B cell (primary cell): ENCODE results near the gene SALL1. TPM values are rescaled to one million over a fixed set of nuclear protein-coding genes. Genes with fewer than 3 reads are reported as not detected.

ENCODE experiments used
- ATAC-seq: fragments of 200-7000 bp; cut with Tn5 transposase; one replicate; pipeline ENCODE4 v1.10.0; 2021; ENCODE audit warnings: low read depth, mild to moderate bottlenecking, moderate number of reproducible peaks, moderate library complexity
- CTCF ChIA-PET: fragments of 350-600 bp; sonication (Branson Sonifier 250); formaldehyde crosslinking; loops from one replicate; lab custom pipeline; 2021; ENCODE audit warnings: antibody characterized with exemption, inconsistent platforms; lab: Charles Lee
- POLR2A ChIA-PET: fragments of 350-600 bp; sonication (Branson Sonifier 250); formaldehyde crosslinking; loops from one replicate; lab custom pipeline; 2021; ENCODE audit warnings: antibody characterized with exemption; lab: Charles Lee
- DNase-seq: peaks from one replicate; pipeline ENCODE4 v3.0.0; 2013
- H2AFZ ChIP-seq: 2 replicates; pipeline ENCODE4 v1.6.1; 2012; ENCODE audit warnings: mild to moderate bottlenecking, low read depth, low read length; ENCODE audit not compliant: insufficient read depth, poor library complexity, severe bottlenecking
- H3K27ac ChIP-seq, 2 donors: 1 replicate in 1 of 2; 2 replicates in 1 of 2; pipeline ENCODE4 v1.5.1; 2012 to 2013; ENCODE audit warnings: low read length in 2 of 2, mild to moderate bottlenecking in 2 of 2, moderate library complexity in 1 of 2
- H3K27me3 ChIP-seq, 4 experiments: fragments of 200-600 bp in 1 of 4; sonication (generic) in 1 of 4; replicated peaks in 1 of 4; 1 replicate in 2 of 4; 2 replicates in 2 of 4; pipeline versions ENCODE4 v1.6.1 to v1.7.0; 2013 to 2016; ENCODE audit warnings: low read length in 3 of 4, mild to moderate bottlenecking in 2 of 4, mixed read lengths in 1 of 4, moderate library complexity in 1 of 4; ENCODE audit not compliant: insufficient read depth in 4 of 4, control insufficient read depth in 3 of 4; ENCODE audit errors: control extremely low read depth in 1 of 4
- H3K36me3 ChIP-seq, 2 experiments: replicated peaks in 1 of 2; 1 replicate in 1 of 2; 2 replicates in 1 of 2; pipeline versions ENCODE4 v1.6.1 to v1.7.1; 2013; ENCODE audit warnings: low read length in 1 of 2; ENCODE audit not compliant: insufficient read depth in 2 of 2, control insufficient read depth in 1 of 2; ENCODE audit errors: control extremely low read depth in 1 of 2, extremely low read depth in 1 of 2
- H3K4me1 ChIP-seq, 2 donors: fragments of 200-600 bp in 1 of 2; sonication (generic) in 1 of 2; 1 replicate in 1 of 2; 2 replicates in 1 of 2; pipeline versions ENCODE4 v1.5.1 to v1.6.1; 2013 to 2017; ENCODE audit warnings: low read length in 2 of 2; ENCODE audit not compliant: control insufficient read depth in 2 of 2, insufficient read depth in 2 of 2
- H3K4me2 ChIP-seq: replicated peaks from 2 replicates; pipeline ENCODE3; 2012; ENCODE audit warnings: mild to moderate bottlenecking, low read depth, low read length; ENCODE audit not compliant: poor library complexity, severe bottlenecking
- H3K4me3 ChIP-seq, 5 experiments: fragments of 200-600 bp in 1 of 5; sonication (generic) in 1 of 5; 1 replicate in 3 of 5; 2 replicates in 2 of 5; pipeline versions ENCODE4 v1.5.1 to v1.7.0; 2011 to 2016; ENCODE audit warnings: low read length in 4 of 5, mild to moderate bottlenecking in 4 of 5, low read depth in 2 of 5, control low read depth in 1 of 5, moderate library complexity in 1 of 5; ENCODE audit not compliant: insufficient read depth in 1 of 5; ENCODE audit errors: control extremely low read depth in 1 of 5, extremely low read depth in 1 of 5
- H3K79me2 ChIP-seq: fragments of 200-600 bp; sonication (generic); one replicate; pipeline ENCODE4 v1.6.0; 2016; ENCODE audit warnings: low read length; ENCODE audit not compliant: control insufficient read depth, insufficient read depth
- H3K9ac ChIP-seq: fragments of 200-600 bp; sonication (generic); 2 replicates; pipeline ENCODE4 v1.6.1; 2017; ENCODE audit warnings: mild to moderate bottlenecking, low read length, moderate library complexity
- H3K9me3 ChIP-seq, 3 donors: one replicate each; pipeline versions ENCODE4 v1.6.1 to v1.7.1; 2013; ENCODE audit warnings: low read length in 2 of 3; ENCODE audit not compliant: control insufficient read depth in 2 of 3, insufficient read depth in 1 of 3; ENCODE audit errors: control extremely low read depth in 1 of 3
- H4K20me1 ChIP-seq: 2 replicates; pipeline ENCODE4 v1.6.0; 2012; ENCODE audit warnings: mild to moderate bottlenecking, low read length; ENCODE audit not compliant: insufficient read depth, control insufficient read depth, poor library complexity, severe bottlenecking
- H3K27ac Mint-ChIP-seq: one replicate; pipeline ENCODE4 v1.8.0; 2021; ENCODE audit warnings: mixed read lengths
- H3K27me3 Mint-ChIP-seq: one replicate; pipeline ENCODE4 v1.8.0; 2021; ENCODE audit warnings: mixed read lengths
- H3K4me1 Mint-ChIP-seq: one replicate; pipeline ENCODE4 v1.8.0; 2021; ENCODE audit warnings: mixed read lengths
- H3K4me3 Mint-ChIP-seq: one replicate; pipeline ENCODE4 v1.8.0; 2021; ENCODE audit warnings: mixed read lengths
- H3K9me3 Mint-ChIP-seq: one replicate; pipeline ENCODE4 v1.8.0; 2022; ENCODE audit warnings: mixed read lengths; ENCODE audit not compliant: insufficient read depth
- CTCF ChIP-seq: fragments of 200-600 bp; IDR thresholded peaks from one replicate; pipeline ENCODE4 v1.8.0; 2022; ENCODE audit warnings: antibody characterized with exemption, mild to moderate bottlenecking
- EZH2 ChIP-seq: IDR thresholded peaks from 2 replicates; pipeline ENCODE4 v1.6.1; 2012; ENCODE audit warnings: borderline replicate concordance, low read depth, mild to moderate bottlenecking, moderate library complexity, low read length; ENCODE audit not compliant: insufficient read depth, poor library complexity, severe bottlenecking
- WGBS: methylation state at CpG from one replicate; pipeline ENCODE4 v1.1.5; 2013; ENCODE audit warnings: missing lambda C conversion rate; ENCODE audit not compliant: insufficient coverage; 5-methylcytosine and 5-hydroxymethylcytosine counted together
- intact Hi-C: fragments of 100-400 bp; cut with micrococcal nuclease; formaldehyde crosslinking; loops from one replicate; pipeline ENCODE4 v1.10.0; 2022
- polyA plus RNA-seq: library from polyadenylated mRNA; depleted of rRNA; stranded (reverse); fragments of >200 nt; gene quantifications from 2 replicates; pipeline ENCODE4 v1.2.3, GENCODE V29; 2012
- total RNA-seq, 2 donors: library from RNA; stranded (reverse); fragments of 120-200 nt in 1 of 2; gene quantifications; 1 replicate in 1 of 2; 2 replicates in 1 of 2; pipeline versions ENCODE4 v1.2.3 to v1.2.4, GENCODE V29; 2013 to 2022

SALL1 gene
- total and polyA plus RNA-seq, 2 donors (not counting 1 experiment from before 2014, with no cell fraction given): not detected

- no peak for DNase-seq
- Mint-ChIP-seq H3K27me3 (peaks cover 31% of the 10 kb centered on the region), H3K27ac (no peak overlapping the region), H3K9me3 (no peaks in the 10 kb centered on the region), H3K4me1 (no peaks in the 10 kb centered on the region), H3K4me3 (no peak overlapping the region)
- Histone ChIP-seq H3K79me2 (no peaks in the 10 kb centered on the region), H2AFZ (no peak overlapping the region), H3K9ac (no peak overlapping the region), H3K9me3 (peaks cover 0 to 33% (median 0%) of the 10 kb centered on the region in 3 donors), H3K4me3 (no peak overlapping the region), H3K4me2 (no peak overlapping the region), H3K36me3 (no peaks in the 10 kb centered on the region), H4K20me1 (no peaks in the 10 kb centered on the region), H3K4me1 (no peaks in the 10 kb centered on the region), H3K27ac (no peak overlapping the region), H3K27me3 (peaks cover 0 to 11% (median 2%) of the 10 kb centered on the region in 4 experiments)
- TF ChIP-seq EZH2 (no peak), CTCF (no peak)
- POLR2A ChIA-PET: no interaction called here
- no peak for ATAC-seq
- intact Hi-C loops: no loop called here
- WGBS: 91% methylated on average over 8 of the region's 10 CpGs
- CTCF ChIA-PET: no interaction called here
These were observed 12.9 kb downstream of the SALL1 start for GRCh38 chr16:51138178-51138577.

GRCh38 chr16:51137097-51137496 lies 14.0 kb downstream of the SALL1 start:
- Histone ChIP-seq H3K27ac (no peak overlapping the region), H3K4me1 (no peaks in the 10 kb centered on the region), H3K9me3 (peaks cover 0 to 33% (median 0%) of the 10 kb centered on the region in 3 donors), H3K27me3 (peaks cover 0 to 12% (median 2%) of the 10 kb centered on the region in 4 experiments), H3K36me3 (no peaks in the 10 kb centered on the region), H3K79me2 (no peaks in the 10 kb centered on the region), H3K9ac (no peak overlapping the region), H2AFZ (no peak overlapping the region), H4K20me1 (no peaks in the 10 kb centered on the region), H3K4me2 (no peak overlapping the region), H3K4me3 (no peak overlapping the region)
- 91% methylated on average over 18 of the region's 18 CpGs for WGBS
- POLR2A ChIA-PET: no interaction called here
- intact Hi-C loops: no loop called here
- ATAC-seq (no peak), DNase-seq (no peak)
- peaks cover 32% of the 10 kb centered on the region for H3K27me3 Mint-ChIP-seq
- no peaks in the 10 kb centered on the region for H3K9me3 Mint-ChIP-seq
- no peaks in the 10 kb centered on the region for H3K4me1 Mint-ChIP-seq
- H3K4me3 Mint-ChIP-seq: no peak overlapping the region
- CTCF ChIA-PET: no interaction called here
- H3K27ac Mint-ChIP-seq: no peak overlapping the region
- TF ChIP-seq EZH2 (no peak), CTCF (no peak)
